ENCODE measurements around the gene SP2.

The SP2 gene

DNA sequence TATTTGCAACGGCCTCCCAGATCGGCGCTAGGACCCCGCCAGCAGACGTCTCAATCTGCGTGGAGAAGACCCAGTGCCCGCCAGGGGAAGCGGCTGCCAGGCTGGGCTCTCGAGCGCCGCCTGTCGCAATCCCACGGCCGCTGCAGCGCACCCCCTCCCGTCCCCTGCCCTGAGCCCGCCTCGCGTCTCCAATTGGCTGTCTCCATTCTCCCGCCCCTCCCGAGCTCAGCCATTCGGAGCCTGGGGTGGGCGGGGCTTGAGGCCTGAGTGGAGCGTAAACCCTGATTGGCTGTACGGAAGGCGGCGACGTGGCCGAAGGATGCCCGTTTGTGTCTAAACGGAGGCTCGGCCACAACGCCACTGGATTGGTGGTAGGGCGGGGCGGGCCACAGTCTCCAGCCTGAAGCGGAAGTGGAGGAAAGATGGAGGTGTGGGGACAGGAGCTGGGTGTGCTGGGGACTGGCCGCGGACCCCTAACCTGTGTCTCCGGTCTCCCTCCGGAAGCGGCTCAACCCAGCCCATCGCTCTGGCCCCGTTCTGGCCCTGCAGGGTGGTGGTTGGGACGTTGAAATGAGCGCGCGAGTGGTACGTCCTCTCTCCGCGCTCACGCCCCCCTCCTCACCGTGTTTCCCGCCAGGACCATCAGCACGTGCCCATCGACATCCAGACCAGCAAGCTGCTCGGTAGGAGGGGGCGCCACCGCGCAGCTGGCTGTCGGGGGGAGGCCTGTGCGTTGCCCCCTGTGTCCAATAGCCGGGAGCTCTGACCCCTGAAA is 74.9 kb downstream of the SP2 start, which contains the start of gene CDK5RAP3:
CDK5RAP3 (plus strand) TSS at position 389 of the 775 bp plus-strand sequence; CDS start at position 423, 34 bp downstream.
- DNase-seq (ENCODE audit: low read depth in 4 of 4, low spot score in 1 of 4), result peak; percentile 96 to 100 (median 98)

DNA sequence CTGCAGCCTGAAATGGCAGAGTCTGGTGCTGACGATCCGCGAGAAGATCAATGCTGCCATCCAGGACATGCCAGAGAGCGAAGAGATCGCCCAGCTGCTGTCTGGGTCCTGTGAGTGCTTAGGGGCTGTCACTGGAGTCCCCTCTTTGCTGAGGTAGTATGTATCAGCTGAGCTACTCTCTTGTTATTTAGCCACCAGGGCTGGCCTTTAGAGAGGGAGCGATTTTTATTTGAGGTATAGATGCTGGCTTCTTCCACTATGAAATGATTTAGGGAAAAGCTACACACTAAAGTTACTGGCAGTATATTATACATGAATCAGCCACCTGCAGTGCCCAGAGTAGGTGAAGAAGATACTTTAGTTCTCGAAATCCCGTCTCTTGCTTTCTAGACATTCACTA is 77.5 kb downstream of the SP2 start:
- no peak for DNase-seq (ENCODE audit: low read depth in 4 of 4, low spot score in 1 of 4)

- no peak for DNase-seq (ENCODE audit: low read depth in 4 of 4, low spot score in 1 of 4)
Observed at GRCh38 chr17:47975189-47975822, 79.3 kb downstream of the SP2 start.

DNA sequence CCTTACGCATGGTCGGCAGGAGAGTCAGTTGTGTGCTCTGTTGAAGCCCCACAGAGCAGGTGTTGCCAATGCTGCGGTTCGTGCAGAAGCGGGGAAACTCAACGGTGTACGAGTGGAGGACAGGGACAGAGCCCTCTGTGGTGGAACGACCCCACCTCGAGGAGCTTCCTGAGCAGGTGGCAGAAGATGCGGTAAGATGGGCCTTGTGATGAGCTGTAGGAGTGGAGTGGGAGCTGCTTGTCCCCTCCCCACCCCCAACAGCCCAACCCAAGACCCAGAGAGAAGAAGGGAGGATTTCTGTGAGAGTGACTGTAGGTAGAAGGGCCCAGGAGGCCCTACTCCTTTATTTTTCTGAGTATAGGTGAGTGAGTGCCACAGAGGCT is 79.8 kb downstream of the SP2 start:
- DNase-seq (ENCODE audit: low read depth in 4 of 4, low spot score in 1 of 4), result no peak

DNA sequence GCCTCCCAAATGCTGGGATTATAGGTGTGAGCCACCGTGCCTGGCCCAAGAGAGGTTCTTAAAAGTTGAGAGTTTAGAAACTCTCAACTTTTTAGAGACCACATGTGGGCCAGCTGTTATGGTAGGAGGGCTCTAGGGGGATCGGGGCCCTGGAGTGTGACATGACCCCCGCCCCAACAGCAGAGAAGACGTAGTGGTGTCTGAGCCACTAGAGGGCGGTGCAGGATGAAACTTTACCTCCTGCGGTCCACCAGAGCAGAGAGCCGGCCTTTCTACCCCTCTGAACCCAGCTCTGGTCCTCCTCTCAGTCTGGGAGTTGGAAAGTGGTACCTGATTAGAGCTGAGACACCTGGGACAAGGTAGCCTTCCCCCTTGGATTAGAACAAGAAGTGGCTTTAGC is 82.3 kb downstream of the SP2 start:
- peak in 3 of 4 experiments; percentile 14 to 23 (median 16) for DNase-seq (ENCODE audit: low read depth in 4 of 4, low spot score in 1 of 4)

Data from stimulated activated CD4-positive, alpha-beta T cell treated with anti-CD3 and anti-CD28 coated beads, Interleukin-1b, Interleukin-23, amount 100 ng/mL, for 24 hours (primary cell).